Activated T-helper 17 cell treated with anti-CD3 and anti-CD28 coated beads, Interleukin-2, amount 50 U/mL, for 72 hours (primary cell): ENCODE results near the gene GABRB3. TPM values are rescaled to one million over a fixed set of nuclear protein-coding genes. Genes with fewer than 3 reads are reported as not detected.

Experiments used
- ATAC-seq: fragments of 150-1000 bp; cut with Tn5 transposase; replicated peaks from 2 replicates; pipeline ENCODE4 v1.10.0; 2021; ENCODE audit warnings: mild to moderate bottlenecking, moderate library complexity
- H3K27ac Mint-ChIP-seq: one replicate; pipeline ENCODE4 v1.8.0; 2022; ENCODE audit warnings: mixed read lengths
- H3K27me3 Mint-ChIP-seq: one replicate; pipeline ENCODE4 v1.8.0; 2022; ENCODE audit warnings: mixed read lengths
- H3K36me3 Mint-ChIP-seq: one replicate; pipeline ENCODE4 v1.8.0; 2022; ENCODE audit warnings: low read depth, mild to moderate bottlenecking, mixed read lengths
- H3K4me1 Mint-ChIP-seq: one replicate; pipeline ENCODE4 v1.8.0; 2022; ENCODE audit warnings: mixed read lengths
- H3K4me3 Mint-ChIP-seq: one replicate; pipeline ENCODE4 v1.8.0; 2022; ENCODE audit warnings: mild to moderate bottlenecking, mixed read lengths
- H3K9me3 Mint-ChIP-seq: one replicate; pipeline ENCODE4 v1.8.0; 2022; ENCODE audit warnings: mixed read lengths
- total RNA-seq, 2 donors: library from RNA; stranded (reverse); gene quantifications; one replicate each; pipeline ENCODE4 v1.2.3, GENCODE V29; 2022

Gene GABRB3
- total RNA-seq, 2 donors from 2014 or later = 0.32 TPM; not detected in 1

GRCh38 chr15:26674467-26674866, 98.4 kb downstream of the GABRB3 start:
- Mint-ChIP-seq H3K4me3 (no peak overlapping the region), H3K9me3 (peaks cover 8% of the 10 kb centered on the region), H3K27me3 (no peaks in the 10 kb centered on the region), H3K27ac (no peak overlapping the region), H3K4me1 (no peaks in the 10 kb centered on the region), H3K36me3 (no peaks in the 10 kb centered on the region)
- no peak for ATAC-seq

GRCh38 chr15:26673445-26673844, 99.4 kb downstream of the GABRB3 start:
- Mint-ChIP-seq H3K36me3 (no peaks in the 10 kb centered on the region), H3K4me1 (no peaks in the 10 kb centered on the region), H3K27ac (no peak overlapping the region), H3K4me3 (no peak overlapping the region), H3K9me3 (peaks cover 8% of the 10 kb centered on the region), H3K27me3 (no peaks in the 10 kb centered on the region)
- ATAC-seq = no peak

- no peaks in the 10 kb centered on the region for H3K4me1 Mint-ChIP-seq
- no peaks in the 10 kb centered on the region for H3K27me3 Mint-ChIP-seq
- ATAC-seq = no peak
- H3K9me3 Mint-ChIP-seq = peaks cover 8% of the 10 kb centered on the region
- no peak overlapping the region for H3K27ac Mint-ChIP-seq
- H3K36me3 Mint-ChIP-seq = no peaks in the 10 kb centered on the region
- no peak overlapping the region for H3K4me3 Mint-ChIP-seq
These were observed 102.8 kb downstream of the GABRB3 start for GRCh38 chr15:26670116-26670515.

GRCh38 chr15:26667222-26667988, 105.5 kb downstream of the GABRB3 start:
- Mint-ChIP-seq H3K4me1 (no peaks in the 10 kb centered on the region), H3K27ac (no peak overlapping the region), H3K27me3 (no peaks in the 10 kb centered on the region), H3K36me3 (no peaks in the 10 kb centered on the region), H3K9me3 (peaks cover 4% of the 10 kb centered on the region), H3K4me3 (no peak overlapping the region)
- no peak for ATAC-seq

GRCh38 chr15:26665957-26666791, 106.7 kb downstream of the GABRB3 start:
- no peak for ATAC-seq
- no peaks in the 10 kb centered on the region for H3K27me3 Mint-ChIP-seq
- no peak overlapping the region for H3K27ac Mint-ChIP-seq
- H3K9me3 Mint-ChIP-seq = peaks cover 3% of the 10 kb centered on the region
- no peaks in the 10 kb centered on the region for H3K36me3 Mint-ChIP-seq
- no peak overlapping the region for H3K4me3 Mint-ChIP-seq
- no peaks in the 10 kb centered on the region for H3K4me1 Mint-ChIP-seq

- H3K9me3 Mint-ChIP-seq = peaks cover 3% of the 10 kb centered on the region
- no peaks in the 10 kb centered on the region for H3K4me1 Mint-ChIP-seq
- no peak overlapping the region for H3K4me3 Mint-ChIP-seq
- H3K27me3 Mint-ChIP-seq = no peaks in the 10 kb centered on the region
- H3K36me3 Mint-ChIP-seq = no peaks in the 10 kb centered on the region
- no peak overlapping the region for H3K27ac Mint-ChIP-seq
- ATAC-seq = no peak
These were observed 110.6 kb downstream of the GABRB3 start for GRCh38 chr15:26662283-26662682.

GRCh38 chr15:26661748-26662147, 111.1 kb downstream of the GABRB3 start:
- Mint-ChIP-seq H3K4me3 (no peak overlapping the region), H3K27me3 (no peaks in the 10 kb centered on the region), H3K9me3 (peaks cover 6% of the 10 kb centered on the region), H3K36me3 (no peaks in the 10 kb centered on the region), H3K27ac (no peak overlapping the region), H3K4me1 (no peaks in the 10 kb centered on the region)
- ATAC-seq = no peak

- Mint-ChIP-seq H3K27ac (no peak overlapping the region), H3K4me1 (no peaks in the 10 kb centered on the region), H3K4me3 (no peak overlapping the region), H3K36me3 (no peaks in the 10 kb centered on the region), H3K9me3 (peaks cover 6% of the 10 kb centered on the region), H3K27me3 (no peaks in the 10 kb centered on the region)
- ATAC-seq = no peak
These were observed 111.8 kb downstream of the GABRB3 start for GRCh38 chr15:26661107-26661506.

- Mint-ChIP-seq H3K36me3 (no peaks in the 10 kb centered on the region), H3K27ac (no peak overlapping the region)
These were observed 112.6 kb downstream of the GABRB3 start for GRCh38 chr15:26660241-26660640.

GRCh38 chr15:26658290-26658689, 114.6 kb downstream of the GABRB3 start:
- peaks cover 10% of the 10 kb centered on the region for H3K9me3 Mint-ChIP-seq
- no peak overlapping the region for H3K27ac Mint-ChIP-seq
- ATAC-seq = no peak
- H3K36me3 Mint-ChIP-seq = no peaks in the 10 kb centered on the region
- H3K27me3 Mint-ChIP-seq = no peaks in the 10 kb centered on the region
- H3K4me1 Mint-ChIP-seq = no peaks in the 10 kb centered on the region
- no peak overlapping the region for H3K4me3 Mint-ChIP-seq

More at GRCh38 chr15:26660241-26660640, 112.6 kb downstream of the GABRB3 start:
- peaks cover 6% of the 10 kb centered on the region for H3K9me3 Mint-ChIP-seq
- H3K27me3 Mint-ChIP-seq = no peaks in the 10 kb centered on the region
- no peaks in the 10 kb centered on the region for H3K4me1 Mint-ChIP-seq
- H3K4me3 Mint-ChIP-seq = no peak overlapping the region
- ATAC-seq = no peak

GRCh38 chr15:26656080-26656479, 116.8 kb downstream of the GABRB3 start:
- no peaks in the 10 kb centered on the region for H3K4me1 Mint-ChIP-seq
- H3K27ac Mint-ChIP-seq = no peak overlapping the region
- no peaks in the 10 kb centered on the region for H3K27me3 Mint-ChIP-seq
- H3K9me3 Mint-ChIP-seq = peaks cover 8% of the 10 kb centered on the region
- H3K4me3 Mint-ChIP-seq = no peak overlapping the region
- ATAC-seq = no peak
- H3K36me3 Mint-ChIP-seq = no peaks in the 10 kb centered on the region

- H3K36me3 Mint-ChIP-seq = no peaks in the 10 kb centered on the region
- peaks cover 22% of the 10 kb centered on the region for H3K9me3 Mint-ChIP-seq
- H3K27me3 Mint-ChIP-seq = no peaks in the 10 kb centered on the region
- no peak for ATAC-seq
- H3K27ac Mint-ChIP-seq = no peak overlapping the region
- H3K4me3 Mint-ChIP-seq = no peak overlapping the region
- H3K4me1 Mint-ChIP-seq = no peaks in the 10 kb centered on the region
These were observed 121.0 kb downstream of the GABRB3 start for GRCh38 chr15:26651909-26652308.

GRCh38 chr15:26648676-26649075, 124.2 kb downstream of the GABRB3 start:
- Mint-ChIP-seq H3K27me3 (no peaks in the 10 kb centered on the region), H3K4me3 (no peak overlapping the region), H3K27ac (no peak overlapping the region), H3K9me3 (peaks cover 24% of the 10 kb centered on the region), H3K4me1 (no peaks in the 10 kb centered on the region), H3K36me3 (no peaks in the 10 kb centered on the region)
- ATAC-seq = no peak

GRCh38 chr15:26644948-26645347, 127.9 kb downstream of the GABRB3 start:
- Mint-ChIP-seq H3K4me3 (no peak overlapping the region), H3K27ac (no peak overlapping the region), H3K9me3 (peaks cover 21% of the 10 kb centered on the region), H3K4me1 (no peaks in the 10 kb centered on the region), H3K36me3 (no peaks in the 10 kb centered on the region), H3K27me3 (no peaks in the 10 kb centered on the region)
- no peak for ATAC-seq

- ATAC-seq = no peak
- no peak overlapping the region for H3K4me3 Mint-ChIP-seq
- H3K27ac Mint-ChIP-seq = no peak overlapping the region
- H3K27me3 Mint-ChIP-seq = no peaks in the 10 kb centered on the region
- H3K36me3 Mint-ChIP-seq = no peaks in the 10 kb centered on the region
- peaks cover 11% of the 10 kb centered on the region for H3K9me3 Mint-ChIP-seq
- no peaks in the 10 kb centered on the region for H3K4me1 Mint-ChIP-seq
These were observed 131.7 kb downstream of the GABRB3 start for GRCh38 chr15:26641144-26641543.
